CD4-positive, alpha-beta T cell treated with Interleukin-17A for 1 hour (primary cell): ENCODE data around the gene PRCD.

Experiments used
- DNase-seq: peaks from one replicate; pipeline ENCODE4 v3.0.0-alpha.2; 2020

Gene PRCD, protein sequence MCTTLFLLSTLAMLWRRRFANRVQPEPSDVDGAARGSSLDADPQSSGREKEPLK

DNA sequence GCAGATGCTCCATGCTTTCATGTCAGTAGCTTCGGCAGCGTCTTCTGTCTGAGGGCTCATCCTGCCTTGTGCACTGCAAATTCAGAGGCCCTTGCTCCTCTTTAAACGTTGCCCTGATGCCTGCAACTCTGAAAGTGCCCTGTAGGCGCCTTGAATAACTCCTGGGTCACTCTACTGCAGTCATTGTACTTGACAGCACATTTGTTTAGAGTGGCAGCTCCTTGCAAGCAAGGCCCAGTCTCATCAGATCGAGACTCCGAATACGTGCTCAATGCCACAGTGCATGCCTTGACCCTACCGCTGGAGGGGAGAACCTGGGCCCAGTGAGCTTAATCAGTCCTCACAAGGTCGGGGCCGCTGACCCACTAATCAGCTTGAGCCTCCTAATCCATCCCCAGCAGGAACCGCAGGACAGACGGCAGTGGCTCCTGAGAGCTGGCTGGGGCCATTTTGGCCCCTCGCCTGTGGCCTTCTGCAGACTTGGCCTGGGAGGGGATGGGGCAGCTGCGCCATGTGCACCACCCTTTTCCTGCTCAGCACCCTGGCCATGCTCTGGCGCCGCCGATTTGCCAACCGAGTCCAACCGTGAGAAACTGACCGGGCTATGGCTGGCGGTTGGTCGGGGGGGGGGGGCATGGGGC is at the start of gene PRCD:
TSS of gene PRCD (plus strand) at position 414 of the 641 bp plus-strand sequence. CDS start at position 512, 98 bp downstream.
- DNase-seq, result no peak

DNA sequence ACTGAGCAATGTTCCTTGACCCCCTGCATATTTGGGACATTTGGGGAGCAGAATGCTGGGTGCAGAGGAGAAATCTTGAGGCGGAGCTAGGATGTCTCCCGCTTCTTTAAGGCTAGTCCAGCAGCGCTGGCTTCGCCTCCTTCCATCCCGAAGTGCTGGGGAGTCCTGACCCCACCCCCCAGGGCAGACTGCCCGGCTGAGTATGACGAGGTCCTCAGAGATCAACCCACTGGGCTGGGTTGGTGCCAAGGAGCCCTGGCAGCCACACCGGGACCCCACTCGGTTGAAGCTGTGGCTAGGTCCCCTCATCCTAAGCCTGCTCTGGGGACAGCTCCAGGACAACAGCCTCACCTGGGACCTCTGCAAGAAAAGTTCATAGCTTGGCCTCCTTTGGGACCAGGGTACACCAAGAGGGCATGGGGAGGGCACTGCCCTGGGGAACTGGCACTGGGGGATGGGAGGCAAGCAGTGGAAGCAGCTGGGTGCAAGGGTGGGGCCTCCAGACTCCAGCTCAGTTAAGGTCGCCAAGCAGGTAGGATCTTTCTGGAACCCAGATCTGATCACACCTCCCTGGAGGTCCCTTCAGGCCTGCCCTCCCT is 49.6 kb upstream of the PRCD start:
- no peak for DNase-seq

DNA sequence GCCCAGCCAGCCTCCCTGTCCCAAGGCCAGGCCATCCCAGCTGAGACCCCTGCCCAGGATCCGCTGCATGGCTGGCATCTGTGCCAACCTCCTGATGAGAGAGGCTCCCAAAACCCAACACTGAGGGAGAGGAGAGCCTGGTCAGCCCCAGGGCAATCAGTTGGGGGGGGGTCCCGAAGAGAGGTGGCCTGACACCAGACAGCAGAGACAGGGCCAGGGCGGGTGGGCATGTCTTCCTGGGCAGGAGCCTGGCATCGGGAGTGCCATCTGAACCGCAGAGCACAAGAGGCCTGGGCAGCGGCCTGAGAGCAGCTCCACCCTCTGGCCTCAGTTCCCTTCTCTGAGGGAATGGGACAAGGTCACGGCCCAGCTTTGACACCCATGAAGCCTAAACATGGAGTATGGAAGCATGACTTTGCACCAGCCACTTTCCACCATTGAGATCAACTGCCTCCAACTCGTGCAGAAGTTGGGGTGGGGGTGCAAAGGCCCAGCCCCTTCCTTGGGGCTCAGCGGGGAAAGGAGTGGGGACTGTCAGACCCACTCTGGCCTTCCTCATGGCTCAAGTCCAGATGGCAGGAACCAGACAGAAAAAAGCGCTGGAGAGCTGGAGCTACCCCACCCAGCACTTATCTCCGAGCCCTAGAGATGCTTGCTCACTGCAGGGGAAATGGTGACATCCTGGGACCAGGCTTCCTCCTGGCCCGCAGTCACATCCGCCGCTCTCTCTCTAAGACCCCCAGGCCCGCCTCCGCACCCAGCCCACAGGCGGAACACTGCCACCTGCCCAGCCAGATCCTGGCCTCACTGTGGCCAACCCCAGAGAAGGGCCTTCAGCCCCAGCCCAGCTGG is 48.3 kb upstream of the PRCD start:
- DNase-seq, result no peak

DNA sequence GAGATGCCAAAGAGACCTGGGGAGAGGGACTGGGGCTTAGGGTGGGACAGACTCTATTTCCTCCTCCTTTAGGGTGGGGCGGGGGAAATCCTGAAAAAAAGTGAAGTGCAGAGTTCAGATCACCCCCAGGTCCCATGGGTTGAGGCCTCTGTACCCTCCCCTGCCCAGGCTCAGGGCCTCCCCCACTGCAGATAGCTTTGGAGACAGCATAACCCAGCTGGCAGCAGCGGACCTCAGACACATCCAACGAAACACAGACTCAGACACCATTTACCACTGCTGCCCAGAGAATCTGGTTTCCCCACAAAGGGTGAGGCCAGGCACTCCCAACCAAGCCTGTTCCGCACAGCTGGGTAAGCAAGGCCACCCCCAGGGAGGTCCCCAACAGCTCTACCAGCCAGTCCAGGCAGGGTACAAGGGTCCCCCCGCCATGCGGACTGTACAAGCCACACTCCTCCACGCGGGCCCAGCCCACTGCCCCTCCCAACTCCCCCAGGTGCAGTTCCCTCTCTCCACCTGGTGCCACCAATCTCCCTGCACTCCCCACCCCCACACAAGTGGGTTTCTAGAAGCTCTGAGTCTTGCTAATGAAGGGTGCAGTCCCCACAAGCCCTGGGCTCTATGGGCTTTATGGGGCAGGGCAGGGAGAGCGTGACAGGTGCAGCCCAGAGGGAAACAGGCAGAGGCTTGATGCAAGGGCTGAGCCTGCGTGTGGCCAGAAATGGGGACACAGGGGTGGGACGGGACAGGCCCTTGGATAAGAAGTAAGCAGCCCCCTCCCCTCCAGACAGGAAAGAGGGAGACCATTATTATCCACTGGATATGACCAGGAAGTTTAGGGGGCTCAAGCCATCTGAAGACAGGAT is 47.5 kb upstream of the PRCD start:
- DNase-seq, result peak; percentile 25

DNA sequence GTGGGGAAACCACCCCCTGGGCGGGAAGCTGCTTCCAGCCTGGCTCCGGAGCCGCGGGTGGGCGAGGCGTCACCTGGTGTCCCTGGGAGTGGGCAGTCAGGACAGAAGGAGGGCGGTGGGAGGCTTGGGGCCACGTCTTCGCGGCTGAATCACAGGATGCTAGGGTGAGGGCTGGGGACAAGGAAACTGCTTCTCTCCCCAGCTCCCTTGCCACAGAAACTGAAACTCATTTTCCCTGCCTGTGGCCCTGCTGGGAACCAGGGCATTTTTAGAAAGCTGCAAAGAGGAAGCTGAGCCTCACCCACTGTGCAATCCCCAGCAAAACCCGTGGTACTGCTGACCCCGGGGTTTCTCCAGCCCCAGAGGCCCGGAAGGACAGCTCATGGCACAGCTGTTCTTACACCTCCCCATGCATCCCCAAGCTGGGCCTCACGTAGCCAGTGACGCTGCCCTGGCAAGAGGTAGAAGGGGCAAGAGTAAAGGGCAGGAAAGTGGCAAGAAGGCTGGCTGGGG is 46.8 kb upstream of the PRCD start:
- peak; percentile 59 for DNase-seq

DNA sequence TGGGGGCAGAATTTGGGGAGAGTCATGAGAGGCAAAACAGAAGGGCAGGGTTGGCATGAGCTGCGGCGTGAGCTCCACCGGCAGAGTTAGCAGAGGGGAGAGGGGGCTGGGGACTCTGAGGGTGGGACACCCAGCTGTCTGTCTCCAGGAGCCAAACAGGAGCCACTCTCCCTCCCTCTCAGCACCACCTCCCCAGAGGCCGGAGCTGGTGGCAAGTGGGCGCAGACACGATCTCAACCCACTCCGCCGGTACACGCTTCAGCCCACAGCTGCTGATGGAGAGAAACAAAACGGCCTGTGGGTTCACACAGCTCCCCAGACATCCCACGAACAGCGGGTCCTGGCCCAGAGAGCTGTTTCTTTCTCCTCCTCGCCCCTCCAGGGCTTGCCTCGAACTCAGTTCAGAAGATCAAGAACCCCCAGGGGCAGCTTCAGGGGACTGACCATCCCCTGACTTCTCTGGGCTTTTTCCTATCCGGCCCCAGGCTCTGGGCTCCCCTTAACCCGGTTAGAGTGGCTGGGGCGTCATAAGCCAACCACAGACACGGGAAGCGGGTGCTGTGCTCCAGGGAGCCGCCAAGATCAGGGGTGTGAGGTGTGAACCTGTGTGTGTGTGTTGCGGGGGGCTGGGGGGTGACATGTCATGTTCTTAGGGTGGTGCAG is 46.2 kb upstream of the PRCD start:
- DNase-seq, result peak; percentile 57

DNA sequence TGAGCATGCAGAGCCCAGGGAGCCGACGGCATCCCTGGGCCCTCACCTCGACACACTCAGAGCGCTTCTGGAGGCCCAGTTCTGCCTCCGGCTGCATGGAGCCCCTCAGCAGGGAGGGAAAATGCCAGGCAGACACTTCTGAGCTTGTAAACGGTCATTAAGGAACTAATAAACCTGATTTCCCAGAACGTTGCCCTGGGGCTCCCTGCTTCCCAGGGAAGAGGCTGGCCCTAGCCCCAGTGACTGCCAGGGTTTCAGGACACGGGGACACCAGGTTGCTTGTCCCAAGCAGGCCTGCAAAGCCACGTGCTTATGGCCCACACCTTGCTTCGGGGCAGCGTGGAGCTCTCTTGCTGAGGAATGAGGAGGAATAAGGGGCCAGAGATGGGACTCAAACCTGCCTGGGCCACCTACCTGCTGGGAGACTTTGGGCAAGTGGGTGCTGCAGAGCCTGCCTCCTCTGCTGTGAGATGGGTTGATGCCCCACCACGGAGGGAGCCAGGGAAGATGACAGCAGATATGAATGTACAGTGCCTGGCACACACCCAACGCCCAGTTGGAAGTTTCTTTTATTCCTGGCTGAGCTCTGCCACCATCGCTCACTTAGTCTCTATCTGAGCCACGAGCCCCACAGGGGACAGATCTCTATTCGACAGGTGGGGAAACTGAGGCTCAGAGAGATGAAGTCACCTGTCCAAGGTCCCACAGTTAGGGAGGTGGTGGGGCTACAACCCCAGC is 44.0 kb upstream of the PRCD start:
- DNase-seq, result no peak

DNA sequence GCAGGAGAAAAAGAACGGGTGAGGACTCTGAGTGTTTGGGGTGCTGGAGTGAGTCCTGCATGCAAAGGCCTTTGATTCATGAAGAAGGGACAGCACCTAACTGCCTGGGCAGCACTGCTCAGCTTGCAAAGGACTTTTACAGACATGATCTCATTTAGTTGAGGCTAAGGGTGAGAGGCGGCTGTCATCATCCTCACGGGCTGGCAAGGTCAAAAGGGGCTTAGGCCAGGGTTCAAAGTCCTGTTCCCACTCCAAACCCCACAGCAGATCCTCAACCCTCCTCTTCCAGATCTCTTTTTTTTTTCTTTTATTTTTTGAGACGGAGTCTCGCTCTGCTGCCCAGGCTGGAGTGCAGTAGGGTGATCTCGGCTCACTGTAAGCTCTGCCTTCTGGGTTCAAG is 43.4 kb upstream of the PRCD start:
- no peak for DNase-seq

DNA sequence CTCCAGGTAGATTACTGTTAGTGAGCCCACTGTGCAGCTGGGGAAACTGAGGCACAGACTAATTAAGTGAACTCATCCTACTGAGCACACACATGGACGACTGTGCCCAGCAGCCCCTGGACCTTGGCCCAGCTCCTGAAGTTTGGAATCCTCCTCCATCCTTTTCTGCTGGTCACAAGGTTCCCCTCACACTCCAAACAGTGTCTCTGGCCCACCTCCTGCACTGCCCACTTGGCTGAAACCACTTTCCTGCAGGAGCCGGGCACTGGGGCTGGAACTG is 42.2 kb upstream of the PRCD start:
- no peak for DNase-seq

DNA sequence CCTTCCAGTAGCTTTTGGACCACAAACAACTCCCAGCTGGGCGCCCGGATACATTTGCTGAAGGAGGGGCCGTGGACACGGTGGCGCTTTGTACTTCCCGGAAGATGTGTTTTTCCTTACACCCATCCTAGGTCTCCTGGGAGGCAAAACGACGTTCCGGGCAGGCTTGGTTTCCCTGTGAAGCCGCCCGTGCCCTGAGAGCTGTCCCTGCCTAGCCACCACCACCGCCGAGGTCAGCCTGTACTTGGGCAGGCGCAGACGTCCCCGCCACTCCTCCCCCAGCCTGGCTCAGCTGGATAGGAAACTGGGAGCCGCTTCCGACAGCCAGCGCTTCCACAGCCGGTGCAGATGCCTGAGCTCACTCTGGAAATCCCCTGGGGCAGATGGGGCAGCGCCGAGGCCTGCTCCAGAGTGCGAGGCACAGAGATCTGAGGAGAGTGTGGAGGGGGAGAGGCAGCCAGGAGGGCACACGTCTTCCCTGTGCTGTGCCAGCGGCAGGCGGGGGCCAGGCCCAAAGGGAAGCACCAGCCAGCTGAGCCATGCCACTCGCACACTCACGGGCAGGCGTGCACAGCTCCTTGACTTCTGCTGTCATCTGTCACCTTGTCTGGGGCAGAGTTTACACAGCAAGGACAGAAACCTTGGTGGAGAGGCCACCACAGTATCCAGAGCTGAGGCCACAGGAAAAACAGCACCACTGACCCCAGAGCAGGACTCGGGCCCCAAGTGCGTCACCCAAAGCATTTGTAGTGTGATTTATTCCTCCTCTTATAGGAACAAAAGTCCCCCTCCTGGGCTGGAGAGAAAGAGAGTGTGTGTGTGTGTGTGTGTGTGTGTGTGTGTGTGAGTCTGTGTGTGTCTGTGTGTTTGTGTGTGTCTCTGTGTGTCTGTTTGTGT is 41.6 kb upstream of the PRCD start:
- no peak for DNase-seq

DNA sequence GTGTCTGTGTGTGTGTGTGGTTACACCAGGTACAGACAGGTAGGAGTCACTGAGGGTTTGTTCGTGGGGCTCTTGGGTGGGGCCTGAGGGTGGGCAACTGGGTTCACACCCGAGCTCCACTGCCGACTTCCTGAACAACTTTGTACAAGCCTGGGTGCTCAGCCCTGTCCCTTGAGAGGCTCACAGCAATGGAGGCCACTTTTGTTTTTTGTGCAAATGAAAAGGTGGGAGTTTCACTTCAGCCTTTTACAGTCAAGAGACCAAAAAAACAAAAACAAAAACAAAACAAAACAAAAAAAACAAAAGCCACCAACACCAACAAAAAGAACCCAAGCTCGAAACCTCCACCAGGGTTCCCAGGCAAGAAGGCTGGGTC is 41.0 kb upstream of the PRCD start:
- DNase-seq, result peak; percentile 37

DNA sequence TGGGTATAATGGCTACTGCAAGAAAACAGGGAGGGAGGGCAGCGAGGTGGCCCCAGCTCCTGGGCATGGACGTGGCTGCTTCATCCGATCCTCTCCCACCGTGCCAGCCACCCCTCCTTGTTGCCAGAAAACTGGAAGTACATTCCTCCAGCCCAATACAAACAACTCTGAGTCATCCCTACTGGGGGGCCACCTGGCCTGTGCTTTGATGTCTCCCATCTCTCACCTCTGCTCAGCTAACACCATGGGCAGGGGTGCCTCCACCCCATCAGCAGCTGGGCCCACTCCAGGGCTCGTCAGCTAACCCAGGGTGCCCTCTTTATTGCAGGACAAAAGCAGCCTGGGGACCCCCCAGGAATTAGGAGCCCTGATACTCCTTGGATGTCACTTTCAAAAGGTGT is 40.6 kb upstream of the PRCD start:
- no peak for DNase-seq

DNA sequence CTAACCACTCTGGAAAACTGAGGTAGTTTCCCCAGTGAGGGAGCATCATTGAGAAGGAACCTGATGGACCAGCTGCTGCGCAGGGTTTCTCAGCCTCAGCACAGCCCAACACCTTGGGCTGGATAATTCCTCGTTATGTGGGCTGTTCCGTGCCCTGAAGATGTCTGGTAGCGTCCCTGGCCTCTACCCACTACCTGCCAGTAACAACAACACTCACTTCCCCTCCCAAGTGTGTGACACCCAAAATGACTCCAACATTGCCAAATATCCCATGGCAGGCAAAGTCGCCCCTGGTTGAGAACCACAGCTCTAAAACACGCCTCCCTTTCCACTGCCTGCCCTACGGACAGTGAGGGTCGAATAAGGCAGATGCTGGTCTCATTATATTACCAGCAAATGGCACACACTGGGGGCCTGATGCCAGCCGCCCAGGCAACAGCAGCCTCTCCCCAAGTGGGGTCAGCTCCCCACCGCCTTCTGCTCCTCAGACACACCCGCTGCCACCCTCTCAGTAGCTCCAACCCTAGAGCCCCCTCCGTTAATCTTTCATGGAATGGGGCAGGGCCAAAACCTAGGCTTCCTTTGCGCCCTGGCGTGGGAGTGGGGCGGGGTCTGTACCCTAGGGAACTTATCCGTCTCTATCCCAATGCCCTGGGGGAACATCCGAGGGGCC is 39.6 kb upstream of the PRCD start:
- DNase-seq, result no peak

DNA sequence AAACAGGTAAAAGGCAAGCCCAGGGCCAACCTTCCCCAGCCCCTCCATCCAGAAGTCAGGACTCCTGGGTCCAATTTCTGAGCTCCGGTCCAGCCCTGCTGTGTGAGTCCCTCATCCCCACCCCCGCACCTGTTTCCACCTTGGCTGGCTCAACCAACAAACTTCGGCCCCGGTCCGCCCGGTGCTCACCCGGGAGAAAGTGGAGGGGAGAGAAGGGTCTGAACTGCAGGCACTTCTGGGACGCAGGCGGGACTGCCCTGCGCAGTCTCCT is 39.2 kb upstream of the PRCD start:
- DNase-seq, result no peak

DNA sequence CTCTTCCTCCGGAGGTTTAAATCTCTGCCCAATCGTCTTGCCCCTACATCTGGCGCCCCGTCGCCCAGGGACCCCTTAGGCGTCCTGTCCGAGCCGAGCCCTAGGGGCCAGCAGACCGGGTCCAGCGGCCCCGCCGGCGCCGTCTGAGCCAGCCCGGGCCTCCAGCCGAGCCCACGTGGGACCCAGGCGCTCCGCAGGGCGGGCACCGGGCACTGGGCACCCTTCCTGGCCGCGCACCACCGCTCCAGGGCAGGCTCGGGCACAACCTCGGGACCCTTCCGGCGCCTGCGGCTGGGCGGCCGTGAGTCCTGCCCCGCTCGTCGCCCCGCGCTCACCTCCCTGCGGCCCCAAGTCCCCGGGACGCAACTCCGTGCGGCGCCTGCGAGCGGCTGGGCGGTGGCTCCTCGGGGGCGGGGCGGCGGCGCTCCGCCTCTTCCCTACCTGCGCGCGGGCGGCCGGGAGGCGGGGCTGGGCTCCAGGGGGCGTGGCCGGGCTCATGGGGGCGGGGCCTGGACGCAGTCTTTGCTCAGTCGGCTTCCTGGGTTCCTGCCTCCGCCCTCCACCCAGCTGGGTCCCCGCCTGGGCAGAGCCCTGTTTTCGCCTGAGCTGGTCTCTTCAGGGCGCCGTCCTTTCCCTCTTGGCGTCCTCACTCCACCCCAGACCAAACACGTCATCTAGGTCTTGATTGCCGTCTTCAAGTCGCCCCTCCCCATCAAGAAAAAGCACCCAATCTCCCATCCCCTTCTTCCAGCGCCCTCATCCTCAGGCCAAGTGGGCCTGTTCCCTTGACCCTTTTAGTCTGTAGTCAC is 38.6 kb upstream of the PRCD start, which contains the start of gene RHBDF2:
TSS of gene RHBDF2 (minus strand) at position 406 of the 809 bp plus-strand sequence. CDS start 19,899 bp downstream, outside the sequence.
- peak; percentile 97 for DNase-seq

DNA sequence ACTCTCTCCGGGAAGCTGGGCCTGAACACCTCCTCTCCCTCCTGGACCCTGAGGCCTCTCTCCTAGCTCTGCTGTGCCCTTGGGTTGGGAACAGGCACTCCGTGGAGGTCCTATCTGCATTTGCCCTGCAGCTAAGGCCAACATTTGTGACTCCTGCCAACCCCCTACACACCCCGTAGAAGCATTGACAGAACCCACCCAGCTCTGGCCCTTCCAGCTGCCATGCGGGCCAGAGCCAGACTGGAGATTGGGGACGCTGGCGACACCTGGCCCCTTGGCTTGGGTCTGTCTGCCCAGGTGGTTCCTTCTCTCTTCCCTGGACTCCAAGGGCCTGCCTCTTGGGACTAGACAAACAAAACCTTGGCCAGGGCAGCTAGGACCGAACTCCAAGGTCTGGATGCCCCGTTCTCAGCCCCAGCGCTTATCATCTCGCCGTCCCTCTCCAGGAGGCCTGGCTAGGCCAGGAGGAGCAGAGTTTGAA is 38.0 kb upstream of the PRCD start:
- no peak for DNase-seq

DNA sequence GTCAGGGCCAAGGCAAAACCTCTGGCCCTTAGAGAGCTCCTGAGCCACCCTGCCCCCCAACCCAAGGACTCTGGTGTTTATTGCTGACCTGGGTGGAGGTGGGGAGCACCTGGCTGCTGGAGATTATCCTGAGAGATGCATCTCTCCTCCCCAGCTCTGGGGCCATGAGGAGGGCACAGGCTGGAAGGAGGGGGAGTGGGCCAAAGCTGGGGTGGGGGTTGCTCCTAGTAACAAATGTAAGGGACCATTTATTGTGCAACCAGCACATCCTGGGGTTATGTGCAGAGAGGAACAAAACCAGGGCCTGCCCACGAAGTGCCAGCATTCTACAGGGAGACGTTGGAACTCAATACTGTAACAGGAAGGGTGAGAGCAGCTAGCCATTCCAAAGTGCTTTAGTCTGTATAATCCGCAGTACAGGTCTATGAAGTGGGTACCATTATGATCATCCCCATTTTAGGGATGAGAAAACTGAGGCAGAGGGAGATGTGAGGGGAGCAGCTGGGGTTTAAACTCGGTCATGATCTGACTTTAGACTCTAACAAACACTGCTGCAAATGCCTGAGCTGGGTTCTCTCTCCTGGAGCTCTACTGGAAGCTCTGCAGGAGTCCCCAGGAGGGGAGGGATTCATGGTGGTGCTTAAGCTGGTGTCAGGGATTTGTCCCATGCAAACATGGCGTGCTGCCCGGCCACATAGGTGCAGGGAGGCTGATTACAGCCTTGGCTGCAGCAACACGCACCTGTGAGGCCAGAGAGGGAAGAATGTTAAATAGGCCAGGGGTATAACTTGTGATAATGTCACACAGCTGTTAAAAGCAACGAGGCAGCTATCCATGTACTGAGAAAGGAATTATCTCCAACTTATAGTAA is 37.3 kb upstream of the PRCD start:
- DNase-seq, result no peak

DNA sequence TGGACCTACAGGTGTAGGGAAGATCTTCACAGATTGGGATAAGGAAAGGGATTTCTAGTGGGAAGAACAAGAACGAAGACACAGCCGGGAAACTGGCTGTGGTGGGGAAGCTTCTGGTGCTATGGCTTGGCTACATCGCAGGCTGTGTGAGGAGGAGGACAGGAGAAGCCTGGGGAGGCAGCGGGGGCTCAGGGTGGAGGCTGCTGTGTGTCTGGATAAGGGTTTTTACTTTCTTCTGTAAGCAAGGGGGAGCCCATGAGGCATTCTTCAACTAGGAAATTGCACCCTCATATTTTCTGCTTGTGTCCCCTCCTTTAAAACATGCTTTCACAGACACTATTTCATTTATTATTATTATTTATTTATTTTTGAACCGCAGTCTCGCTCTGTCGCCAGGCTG is 35.7 kb upstream of the PRCD start:
- DNase-seq, result no peak
